ENCODE results near the gene LARGE2.

The LARGE2 gene

GRCh38 chr11:45913942-45914635 is 8.4 kb upstream of the LARGE2 start:
- DNase-seq (ENCODE audit: low read depth in 2 of 3, low spot score in 2 of 3) = no peak

- DNase-seq (ENCODE audit: low read depth in 2 of 3, low spot score in 2 of 3) = no peak
Observed at GRCh38 chr11:45915446-45915845, 7.0 kb upstream of the LARGE2 start.

DNA sequence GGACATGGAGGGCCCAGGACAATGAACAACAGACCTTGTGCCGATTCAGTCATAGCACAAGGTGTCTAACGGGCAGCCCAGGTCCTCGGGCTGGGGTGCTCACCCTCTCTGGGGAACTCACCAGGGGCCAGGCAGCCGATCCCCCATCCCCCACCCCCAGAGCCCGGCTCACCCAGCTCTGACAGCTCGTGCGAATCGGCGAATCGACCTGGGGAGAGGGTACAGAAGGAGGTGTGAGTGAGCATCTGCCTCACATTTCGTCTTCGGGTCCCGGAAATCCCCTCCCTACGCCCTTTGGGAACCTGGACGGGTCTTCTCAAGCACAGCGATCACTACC is 5.2 kb upstream of the LARGE2 start:
- no peak for DNase-seq (ENCODE audit: low read depth in 2 of 3, low spot score in 2 of 3)

DNA sequence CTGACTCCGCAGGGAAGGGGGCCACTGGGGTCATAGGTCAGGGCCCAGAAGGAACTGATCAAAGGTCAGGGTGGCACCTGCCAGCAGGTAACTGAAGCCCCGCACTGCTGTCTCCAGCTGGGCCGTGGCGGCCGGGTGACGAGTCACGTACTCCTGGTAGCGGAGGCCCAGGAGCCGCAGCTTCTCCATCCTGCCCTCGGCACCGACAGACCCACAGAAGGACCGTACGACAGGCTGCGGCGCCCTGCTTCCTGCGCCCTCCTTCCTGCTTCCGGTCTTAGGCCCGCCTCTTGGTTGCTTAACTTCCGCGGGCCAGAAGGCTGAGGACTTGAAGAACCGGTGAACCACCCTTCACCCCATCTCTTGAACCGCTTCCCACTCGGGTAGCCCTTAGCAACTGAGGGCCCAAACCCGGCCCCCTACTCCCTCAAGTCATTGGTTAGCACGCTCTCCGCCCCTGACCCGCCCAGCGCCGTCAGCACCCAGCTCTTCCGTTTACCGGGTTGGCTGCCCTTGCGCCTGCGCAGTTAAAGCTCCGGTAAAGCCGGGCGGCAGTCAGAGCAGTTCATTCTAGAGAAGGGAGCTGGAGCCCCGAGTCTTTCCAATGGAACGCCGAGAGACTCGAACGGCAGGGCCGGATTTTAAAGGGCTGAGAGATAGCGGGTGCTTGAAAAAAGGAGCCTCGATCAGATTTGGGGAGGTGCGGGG is 4.7 kb upstream of the LARGE2 start, which contains the start of gene PEX16:
PEX16 (minus strand) TSS at position 255 of the 708 bp plus-strand sequence; CDS start at position 189, 66 bp downstream.
- peak; percentile 67 to 86 (median 79) for DNase-seq (ENCODE audit: low read depth in 2 of 3, low spot score in 2 of 3)

DNA sequence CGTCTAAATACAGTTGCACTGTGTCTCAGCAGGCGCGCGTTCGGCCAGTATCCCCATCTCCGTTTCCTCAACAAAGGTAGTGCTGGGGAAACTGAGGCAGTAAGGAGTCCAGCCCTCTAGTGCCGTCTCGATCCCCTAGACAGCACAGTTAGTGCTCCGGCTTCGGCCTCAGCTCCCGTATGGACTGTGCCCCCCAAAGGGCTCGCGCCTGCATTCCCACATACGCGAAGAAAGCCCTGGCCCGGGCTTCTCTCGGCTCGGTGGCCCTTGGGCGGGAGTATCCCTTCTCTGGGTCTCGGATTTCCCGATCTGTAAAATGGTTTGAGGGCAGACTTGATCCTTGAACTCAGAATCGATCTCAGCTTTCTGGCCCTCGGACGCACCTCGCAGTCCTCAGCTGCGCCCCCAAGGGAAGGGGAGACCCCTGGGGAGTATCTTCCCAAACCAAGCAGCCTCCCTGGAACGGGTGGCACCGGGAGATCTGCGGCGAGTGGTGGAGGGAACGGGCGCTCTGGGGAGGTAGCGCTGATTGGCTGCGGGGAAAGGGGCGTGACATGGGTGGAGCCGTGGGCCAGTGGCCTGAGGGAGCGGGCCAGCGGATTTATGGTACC is 4.0 kb upstream of the LARGE2 start:
- DNase-seq (ENCODE audit: low read depth in 2 of 3, low spot score in 2 of 3) = peak in 1 of 3 experiments; percentile 30

DNA sequence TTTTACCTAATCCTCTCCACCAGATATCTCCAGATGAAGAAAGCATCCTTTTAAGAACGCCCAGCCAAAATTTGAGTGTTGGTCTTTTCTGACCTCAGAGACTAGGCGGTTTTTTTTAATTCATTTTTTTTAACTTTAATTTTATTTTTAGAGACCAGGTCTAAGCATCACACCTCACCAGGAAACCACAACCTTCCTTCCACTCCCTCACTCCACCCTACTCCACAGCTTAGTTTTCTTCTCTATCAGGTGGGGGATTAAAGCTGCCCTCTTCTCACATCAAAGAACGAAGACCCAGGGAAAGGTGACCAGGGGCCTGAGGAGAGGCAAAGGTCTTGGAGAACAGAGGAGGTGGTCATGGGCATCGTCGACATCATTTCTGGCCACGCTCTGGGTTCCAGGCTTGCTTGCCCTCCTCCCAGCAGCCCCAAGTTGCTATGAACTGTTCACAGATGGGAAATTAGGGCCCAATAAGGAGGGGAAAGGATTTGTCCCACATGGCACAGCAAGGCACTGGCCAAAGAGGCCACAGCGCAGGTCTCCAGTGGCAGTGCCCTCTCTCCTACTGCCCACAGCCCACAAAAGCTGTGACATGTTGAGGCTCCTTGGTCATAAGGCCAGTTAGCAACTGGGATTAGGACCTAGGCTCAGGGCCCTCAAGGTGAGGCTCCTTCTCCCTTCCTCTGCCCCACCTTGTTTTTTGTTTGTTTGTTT is 3.3 kb upstream of the LARGE2 start:
- DNase-seq (ENCODE audit: low read depth in 2 of 3, low spot score in 2 of 3) = no peak

- DNase-seq (ENCODE audit: low read depth in 2 of 3, low spot score in 2 of 3) = no peak
Observed at GRCh38 chr11:45919806-45920530, 2.5 kb upstream of the LARGE2 start.

GRCh38 chr11:45920531-45921477 is 1.7 kb upstream of the LARGE2 start:
- DNase-seq (ENCODE audit: low read depth in 2 of 3, low spot score in 2 of 3) = no peak

- no peak for DNase-seq (ENCODE audit: low read depth in 2 of 3, low spot score in 2 of 3)
Observed at GRCh38 chr11:45921561-45922424, 663 bp upstream of the LARGE2 start.

- DNase-seq (ENCODE audit: low read depth in 2 of 3, low spot score in 2 of 3) = no peak
Observed at GRCh38 chr11:45924036-45924915, 1.8 kb downstream of the LARGE2 start.

DNA sequence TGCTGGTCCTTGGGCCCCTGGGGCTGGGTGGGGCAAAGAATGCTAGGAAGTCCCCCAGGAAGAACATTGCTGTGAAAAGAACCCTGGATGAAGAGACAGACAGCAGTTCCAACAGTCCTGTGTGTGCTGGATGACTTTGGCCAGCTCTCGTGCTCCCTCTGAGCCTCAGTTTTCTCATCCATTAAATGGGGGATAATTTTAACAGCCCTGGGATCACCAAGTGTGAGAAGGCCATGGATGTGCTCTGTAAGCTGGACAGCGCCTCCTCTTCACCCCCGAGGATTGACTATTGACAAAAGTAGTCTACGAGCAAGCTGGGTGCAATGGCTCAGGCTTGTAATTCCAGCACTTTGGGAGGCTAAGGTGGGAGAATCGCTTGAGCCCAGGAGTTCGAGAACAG is 2.5 kb downstream of the LARGE2 start:
- DNase-seq (ENCODE audit: low read depth in 2 of 3, low spot score in 2 of 3) = no peak

DNA sequence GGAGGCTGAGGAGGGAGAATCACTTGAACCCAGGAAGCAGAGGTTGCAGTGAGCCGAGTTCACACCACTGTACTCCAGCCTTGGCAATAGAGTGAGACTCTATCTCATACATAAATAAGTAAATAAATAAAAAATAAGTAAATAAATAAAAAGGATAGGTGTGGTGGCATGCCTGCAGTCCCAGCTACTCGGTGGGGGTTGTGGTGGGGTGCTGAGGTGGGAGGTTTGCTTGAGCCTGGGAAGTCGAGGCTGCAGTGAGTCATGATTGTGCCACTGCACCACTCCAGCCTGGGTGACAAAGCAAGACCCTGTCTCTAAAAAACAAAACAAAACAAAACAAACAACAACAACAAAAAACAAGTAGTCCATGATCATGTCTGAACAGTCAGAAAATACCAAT is 3.1 kb downstream of the LARGE2 start:
- no peak for DNase-seq (ENCODE audit: low read depth in 2 of 3, low spot score in 2 of 3)

- no peak for DNase-seq (ENCODE audit: low read depth in 2 of 3, low spot score in 2 of 3)
Observed at GRCh38 chr11:45926001-45926401, 3.5 kb downstream of the LARGE2 start.

- no peak for DNase-seq (ENCODE audit: low read depth in 2 of 3, low spot score in 2 of 3)
Observed at GRCh38 chr11:45926536-45927331, 4.3 kb downstream of the LARGE2 start.

GRCh38 chr11:45927332-45927683 is 4.9 kb downstream of the LARGE2 start:
- DNase-seq (ENCODE audit: low read depth in 2 of 3, low spot score in 2 of 3) = no peak

GRCh38 chr11:45927684-45928413 is 5.4 kb downstream of the LARGE2 start:
- DNase-seq (ENCODE audit: low read depth in 2 of 3, low spot score in 2 of 3) = no peak

Measured in activated CD8-positive, alpha-beta memory T cell treated with anti-CD3 and anti-CD28 coated beads for 48 hours (primary cell).